ENCODE measurements around the gene MARVELD1. TPM values are rescaled to one million over a fixed set of nuclear protein-coding genes. Genes with fewer than 3 reads are reported as not detected.
A peak's percentile ranks its signal among the peaks of the same experiment; 100 is the strongest.

Gene MARVELD1
- total RNA-seq, 2 donors from 2014 or later, result 32.8 to 35.3 TPM

DNA sequence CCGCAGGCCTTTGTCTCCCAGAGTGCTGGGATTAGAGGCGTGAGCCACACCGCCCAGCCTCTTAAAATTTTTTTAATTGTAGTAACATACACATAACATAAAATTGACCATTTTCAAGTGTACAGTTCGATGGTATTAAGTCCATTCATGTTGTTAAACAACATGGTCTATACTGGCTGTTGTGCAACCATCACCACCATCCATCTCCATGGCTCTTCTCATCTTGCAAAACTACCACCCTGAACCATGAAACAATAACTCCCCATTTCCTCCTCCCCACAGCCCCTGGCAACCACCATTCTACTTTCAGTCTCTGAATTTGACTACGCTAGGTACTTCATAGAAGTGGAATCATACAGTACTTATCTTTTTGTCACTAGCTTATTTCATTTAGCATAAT lies 15.5 kb downstream of the MARVELD1 start:
- no peaks in the 10 kb centered on the region for H3K4me1 ChIP-seq (replicated peaks)
- H3K27me3 ChIP-seq (replicated peaks; ENCODE audit: insufficient read depth), result no peaks in the 10 kb centered on the region
- no peak for DNase-seq (ENCODE audit: low spot score)
- no peak for TF ChIP-seq POLR2A (IDR thresholded peaks at IDR 0.05)
- TF ChIP-seq POLR2AphosphoS5 (IDR thresholded peaks at IDR 0.05), result no peak
- TF ChIP-seq, protein P1, sequence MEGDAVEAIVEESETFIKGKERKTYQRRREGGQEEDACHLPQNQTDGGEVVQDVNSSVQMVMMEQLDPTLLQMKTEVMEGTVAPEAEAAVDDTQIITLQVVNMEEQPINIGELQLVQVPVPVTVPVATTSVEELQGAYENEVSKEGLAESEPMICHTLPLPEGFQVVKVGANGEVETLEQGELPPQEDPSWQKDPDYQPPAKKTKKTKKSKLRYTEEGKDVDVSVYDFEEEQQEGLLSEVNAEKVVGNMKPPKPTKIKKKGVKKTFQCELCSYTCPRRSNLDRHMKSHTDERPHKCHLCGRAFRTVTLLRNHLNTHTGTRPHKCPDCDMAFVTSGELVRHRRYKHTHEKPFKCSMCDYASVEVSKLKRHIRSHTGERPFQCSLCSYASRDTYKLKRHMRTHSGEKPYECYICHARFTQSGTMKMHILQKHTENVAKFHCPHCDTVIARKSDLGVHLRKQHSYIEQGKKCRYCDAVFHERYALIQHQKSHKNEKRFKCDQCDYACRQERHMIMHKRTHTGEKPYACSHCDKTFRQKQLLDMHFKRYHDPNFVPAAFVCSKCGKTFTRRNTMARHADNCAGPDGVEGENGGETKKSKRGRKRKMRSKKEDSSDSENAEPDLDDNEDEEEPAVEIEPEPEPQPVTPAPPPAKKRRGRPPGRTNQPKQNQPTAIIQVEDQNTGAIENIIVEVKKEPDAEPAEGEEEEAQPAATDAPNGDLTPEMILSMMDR (IDR thresholded peaks at IDR 0.05), result no peak
- H3K9me3 ChIP-seq, result no peaks in the 10 kb centered on the region
- no peaks in the 10 kb centered on the region for H3K36me3 ChIP-seq
- WGBS, result 97% methylated on average over 5 of the region's 5 CpGs
- intact Hi-C loops (cut with DNase I), result no loop called here
- H3K27ac ChIP-seq, result no peak overlapping the region
- H3K4me3 ChIP-seq, result no peak overlapping the region

DNA sequence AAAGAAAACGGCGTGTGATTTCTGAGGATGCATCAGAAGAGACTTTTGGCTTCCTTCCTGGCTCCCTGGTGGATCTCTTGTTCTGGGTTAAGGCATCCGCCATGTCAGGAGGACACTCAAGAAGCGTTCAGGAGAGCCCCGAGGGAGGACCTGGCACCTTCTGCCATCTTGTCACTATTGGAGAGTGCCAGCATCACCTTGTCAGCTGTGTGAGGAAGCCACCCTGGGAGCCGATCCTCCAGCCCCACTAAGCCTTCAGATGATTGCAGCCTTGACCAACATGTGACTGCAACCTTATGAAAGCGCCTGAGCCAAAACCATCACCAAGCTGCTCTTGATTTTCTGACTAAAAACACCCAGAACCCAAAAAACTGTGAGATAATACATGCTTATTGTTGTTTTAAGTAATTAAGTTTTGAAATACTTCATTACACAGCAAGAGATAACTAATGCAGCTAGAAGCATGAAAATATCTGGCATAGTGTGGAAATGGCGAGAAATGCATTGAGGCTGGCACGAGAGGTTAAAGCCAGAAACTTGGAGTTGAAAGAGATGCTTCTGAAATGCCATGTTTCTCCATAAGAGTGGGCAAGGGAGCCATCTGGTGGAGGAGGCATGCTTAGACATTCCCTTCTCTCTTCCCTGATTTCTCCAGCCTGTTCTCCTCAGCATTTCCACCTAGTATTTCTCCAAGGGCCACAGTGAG lies 18.0 kb downstream of the MARVELD1 start:
- TF ChIP-seq POLR2AphosphoS5 (IDR thresholded peaks at IDR 0.05) (peak; percentile 68), POLR2A (IDR thresholded peaks at IDR 0.05) (no peak)
- TF ChIP-seq, protein P1 (IDR thresholded peaks at IDR 0.05), result peak; percentile 51 to 93 (median 82)
- intact Hi-C loops (cut with DNase I), result loop anchor here (5.0 kb wide), 1 partner anchor 54 kb away; no protein-coding TSS in a partner anchor
- DNase-seq (ENCODE audit: low spot score), result peak; percentile 71
- Histone ChIP-seq H3K4me1 (replicated peaks) (no peaks in the 10 kb centered on the region), H3K36me3 (no peaks in the 10 kb centered on the region), H3K4me3 (no peak overlapping the region), H3K9me3 (no peaks in the 10 kb centered on the region), H3K27ac (no peak overlapping the region), H3K27me3 (replicated peaks; ENCODE audit: insufficient read depth) (no peaks in the 10 kb centered on the region)
- WGBS, result 67% methylated on average over 9 of the region's 9 CpGs

DNA sequence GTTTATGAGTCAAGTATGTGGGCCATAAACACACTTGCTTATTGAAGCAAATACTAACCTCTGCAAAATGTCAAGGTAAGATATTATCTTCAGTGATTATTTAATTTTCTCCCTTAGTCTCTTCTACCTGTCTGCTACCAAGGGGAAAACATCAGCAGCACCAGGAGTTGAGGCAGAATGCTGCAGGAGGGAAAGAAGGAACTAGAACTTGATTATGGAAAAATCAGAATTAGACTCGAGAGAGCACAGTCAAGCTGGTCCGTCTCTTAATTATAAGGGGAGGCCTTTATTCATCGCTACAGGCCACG lies 18.5 kb downstream of the MARVELD1 start:
- intact Hi-C loops (cut with DNase I), result loop anchor here (5.0 kb wide), 1 partner anchor 55 kb away; no protein-coding TSS in a partner anchor
- Histone ChIP-seq H3K4me3 (no peak overlapping the region), H3K9me3 (no peaks in the 10 kb centered on the region), H3K36me3 (no peaks in the 10 kb centered on the region), H3K27ac (no peak overlapping the region), H3K4me1 (replicated peaks) (no peaks in the 10 kb centered on the region), H3K27me3 (replicated peaks; ENCODE audit: insufficient read depth) (no peaks in the 10 kb centered on the region)
- no peak for TF ChIP-seq POLR2AphosphoS5 (IDR thresholded peaks at IDR 0.05)
- TF ChIP-seq, protein P1 (IDR thresholded peaks at IDR 0.05), result no peak
- no peak for TF ChIP-seq POLR2A (IDR thresholded peaks at IDR 0.05)
- DNase-seq (ENCODE audit: low spot score), result no peak
- WGBS, result 71% methylated on average over 4 of the region's 4 CpGs

DNA sequence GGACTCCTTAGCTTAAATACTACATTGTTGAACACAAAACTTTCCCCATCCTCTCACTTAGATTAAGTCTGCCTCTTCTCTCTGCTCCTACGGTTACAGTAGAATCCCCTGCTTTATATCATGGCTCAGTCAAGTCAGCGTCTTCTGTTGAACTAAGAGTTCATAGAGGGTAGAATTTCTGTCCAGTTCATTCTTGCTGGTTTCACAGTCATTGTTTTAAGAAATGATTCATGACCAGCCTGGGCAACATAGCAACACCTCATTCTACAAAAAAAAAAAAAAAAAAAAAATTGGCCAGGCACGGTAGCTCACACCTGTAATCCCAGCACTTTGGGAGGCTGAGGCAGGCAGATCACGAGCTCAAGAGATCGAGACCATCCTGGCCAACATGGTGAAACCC lies 19.7 kb downstream of the MARVELD1 start:
- Histone ChIP-seq H3K36me3 (no peaks in the 10 kb centered on the region), H3K4me3 (no peak overlapping the region), H3K9me3 (no peaks in the 10 kb centered on the region), H3K4me1 (replicated peaks) (no peaks in the 10 kb centered on the region), H3K27ac (no peak overlapping the region), H3K27me3 (replicated peaks; ENCODE audit: insufficient read depth) (no peaks in the 10 kb centered on the region)
- 85% methylated on average over 5 of the region's 5 CpGs for WGBS
- TF ChIP-seq, protein P1 (IDR thresholded peaks at IDR 0.05), result no peak
- TF ChIP-seq POLR2A (IDR thresholded peaks at IDR 0.05), result no peak
- DNase-seq (ENCODE audit: low spot score), result no peak
- intact Hi-C loops (cut with DNase I), result loop anchor here (5.0 kb wide), 1 partner anchor 56 kb away; no protein-coding TSS in a partner anchor

DNA sequence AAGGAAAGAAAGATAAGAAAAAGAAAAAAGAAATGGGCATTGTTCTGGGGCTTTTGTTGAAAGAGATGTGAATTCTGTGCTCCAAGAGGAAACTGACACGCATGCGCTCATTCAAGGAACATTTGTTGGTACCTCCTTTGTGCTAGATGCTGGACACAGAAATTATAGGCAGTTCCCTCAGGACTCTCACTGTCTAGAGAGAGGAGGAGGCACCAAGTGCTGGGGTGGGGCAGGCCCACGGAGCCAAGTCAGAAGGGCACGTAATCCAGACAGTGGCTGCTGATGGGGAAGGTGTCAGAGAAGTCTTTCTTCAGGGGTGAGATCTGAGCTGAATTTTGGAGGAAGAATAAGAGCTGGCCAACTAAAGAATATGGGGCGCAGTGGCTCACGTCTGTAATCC lies 20.5 kb downstream of the MARVELD1 start:
- no peak overlapping the region for H3K4me3 ChIP-seq
- TF ChIP-seq, protein P1 (IDR thresholded peaks at IDR 0.05), result no peak
- TF ChIP-seq POLR2A (IDR thresholded peaks at IDR 0.05), result no peak
- no peak for TF ChIP-seq POLR2AphosphoS5 (IDR thresholded peaks at IDR 0.05)
- no peaks in the 10 kb centered on the region for H3K9me3 ChIP-seq
- H3K27ac ChIP-seq, result no peak overlapping the region
- no peaks in the 10 kb centered on the region for H3K27me3 ChIP-seq (replicated peaks; ENCODE audit: insufficient read depth)
- DNase-seq (ENCODE audit: low spot score), result no peak
- WGBS, result 83% methylated on average over 6 of the region's 6 CpGs
- no peaks in the 10 kb centered on the region for H3K36me3 ChIP-seq
- no peaks in the 10 kb centered on the region for H3K4me1 ChIP-seq (replicated peaks)
- intact Hi-C loops (cut with DNase I), result loop anchor here (5.0 kb wide), 1 partner anchor 57 kb away; no protein-coding TSS in a partner anchor

Data from prostate gland (tissue), 2 donors.